HepG2 (cell line): ENCODE results near the gene TBL3. TPM values are rescaled to one million over a fixed set of nuclear protein-coding genes. Genes with fewer than 3 reads are reported as not detected.
A peak's percentile ranks its signal among the peaks of the same experiment; 100 is the strongest.

Experiments
- DBP ChIP-seq: sonication (generic); formaldehyde crosslinking; IDR thresholded peaks from 2 replicates; pipeline ENCODE4 v1.4.0; 2020; ENCODE audit warnings: missing genetic modification reagents; ENCODE audit errors: not compliant biosample characterization
- E2F1 ChIP-seq: sonication (generic); formaldehyde crosslinking; IDR thresholded peaks from 2 replicates; pipeline ENCODE4 v1.5.0; 2020; ENCODE audit warnings: missing genetic modification reagents
- EEA1 ChIP-seq: sonication (generic); formaldehyde crosslinking; IDR thresholded peaks from 2 replicates; pipeline ENCODE4 v1.5.1; 2020; ENCODE audit warnings: mild to moderate bottlenecking, missing genetic modification reagents, borderline replicate concordance
- ETV5 ChIP-seq: IDR thresholded peaks from 2 replicates; pipeline ENCODE4 v1.6.1; 2018; ENCODE audit warnings: missing biosample characterization, missing genetic modification reagents, inconsistent platforms, borderline replicate concordance
- FOXO1 ChIP-seq: sonication (generic); formaldehyde crosslinking; IDR thresholded peaks from 2 replicates; pipeline ENCODE4 v1.4.0; 2020; ENCODE audit warnings: missing genetic modification reagents
- GATAD2A ChIP-seq: IDR thresholded peaks from 2 replicates; pipeline ENCODE4 v1.6.1; 2016
- KLF6 ChIP-seq: IDR thresholded peaks from 2 replicates; pipeline ENCODE4 v1.8.0; 2016; ENCODE audit warnings: missing biosample characterization, missing genetic modification reagents
- KMT2B ChIP-seq: IDR thresholded peaks from 2 replicates; pipeline ENCODE4 v1.6.1; 2016; ENCODE audit warnings: missing genetic modification reagents, missing compliant biosample characterization
- NR0B2 ChIP-seq: sonication (generic); formaldehyde crosslinking; IDR thresholded peaks from 2 replicates; pipeline ENCODE4 v1.4.0; 2020; ENCODE audit warnings: mild to moderate bottlenecking, missing genetic modification reagents
- ONECUT2 ChIP-seq: sonication (generic); formaldehyde crosslinking; IDR thresholded peaks from 2 replicates; pipeline ENCODE4 v1.4.0; 2020; ENCODE audit warnings: missing genetic modification reagents
- SOX13 ChIP-seq, 3 experiments: fragments of 450-650 bp in 1 of 3; sonication (generic) in 1 of 3; formaldehyde crosslinking in 1 of 3; IDR thresholded peaks in 2 of 3; conservative IDR thresholded peaks in 1 of 3; 2 replicates each; pipeline versions ENCODE4 v1.5.0 to v1.6.1; 2016 to 2020; ENCODE audit warnings: antibody characterized with exemption in 1 of 3, mild to moderate bottlenecking in 1 of 3, missing compliant biosample characterization in 1 of 3, missing genetic modification reagents in 1 of 3, moderate library complexity in 1 of 3
- THRA ChIP-seq: sonication (generic); formaldehyde crosslinking; IDR thresholded peaks from 2 replicates; pipeline ENCODE4 v1.4.0; 2020; ENCODE audit warnings: missing genetic modification reagents, borderline replicate concordance
- UBTF ChIP-seq: sonication (generic); formaldehyde crosslinking; IDR thresholded peaks from 2 replicates; pipeline ENCODE4 v1.4.0; 2020; ENCODE audit warnings: mild to moderate bottlenecking, missing genetic modification reagents
- ZMAT5 ChIP-seq: sonication (generic); formaldehyde crosslinking; IDR thresholded peaks from 2 replicates; pipeline ENCODE4 v1.5.0; 2020; ENCODE audit warnings: mild to moderate bottlenecking, low read depth, missing genetic modification reagents, borderline replicate concordance
- ZNF24 ChIP-seq: fragments of 450-650 bp; IDR thresholded peaks from 2 replicates; pipeline ENCODE4 v1.6.1; 2017; ENCODE audit warnings: antibody characterized with exemption, mild to moderate bottlenecking
- ZNF256 ChIP-seq: sonication (generic); formaldehyde crosslinking; conservative IDR thresholded peaks from 2 replicates; pipeline ENCODE4 v1.4.0; 2020; ENCODE audit warnings: missing genetic modification reagents
- ZNF761 ChIP-seq: sonication (generic); formaldehyde crosslinking; conservative IDR thresholded peaks from 2 replicates; pipeline ENCODE4 v1.4.0; 2020; ENCODE audit warnings: mild to moderate bottlenecking, missing genetic modification reagents
- ZNF782 ChIP-seq: sonication (generic); formaldehyde crosslinking; IDR thresholded peaks from 2 replicates; pipeline ENCODE4 v1.4.0; 2020; ENCODE audit warnings: missing genetic modification reagents, mild to moderate bottlenecking, borderline replicate concordance
- ZUFSP ChIP-seq: sonication (generic); formaldehyde crosslinking; IDR thresholded peaks from 2 replicates; pipeline ENCODE4 v1.9.0; 2021; ENCODE audit warnings: missing genetic modification reagents, mild to moderate bottlenecking, borderline replicate concordance
- polyA plus RNA-seq, 8 experiments: library from polyadenylated mRNA; depleted of rRNA in 3 of 8; stranded (reverse) in 7 of 8; unstranded in 1 of 8; fragments of >200 nt; fragmentation: Illumina TruSeq in 4 of 8; extraction: Trizol in 4 of 8; gene quantifications; 2 replicates each; pipeline versions ENCODE4 v1.2.1 to v1.2.3, GENCODE V29; 2011 to 2016; ENCODE audit warnings: low read depth in 4 of 8, missing spikeins in 1 of 8, mixed read lengths in 1 of 8; ENCODE audit not compliant: insufficient read depth in 1 of 8
- total RNA-seq, 5 experiments: library from RNA; depleted of rRNA; stranded (reverse); fragments of >200 nt; fragmentation: Illumina TruSeq; extraction: Trizol; gene quantifications; 2 replicates each; pipeline ENCODE4 v1.2.3, GENCODE V29; 2016; ENCODE audit warnings: low read depth in 1 of 5

TBL3 gene
- total and polyA plus RNA-seq, 2 of the 13 experiments (the other 11 are each of a cell fraction or from before 2014, with no cell fraction given): 16.8 to 38.0 TPM

- no peak for TF ChIP-seq ZNF24
- TF ChIP-seq ETV5 (CRISPR knock-in tag): peak; percentile 26; the same call in 1 of the 2 replicates
- peak; percentile 67; the same call in 1 of the 2 replicates for TF ChIP-seq E2F1 (CRISPR knock-in tag)
- TF ChIP-seq ZMAT5 (CRISPR knock-in tag): no peak
- peak; percentile 79; the same call in 1 of the 2 replicates for TF ChIP-seq EEA1 (CRISPR knock-in tag)
- peak; percentile 52 for TF ChIP-seq THRA (CRISPR knock-in tag)
- TF ChIP-seq KMT2B (CRISPR knock-in tag): no peak
- TF ChIP-seq ZNF256 (CRISPR knock-in tag): peak; percentile 83
- TF ChIP-seq UBTF: peak; percentile 68; the same call in 1 of the 2 replicates
- no peak for TF ChIP-seq ONECUT2 (CRISPR knock-in tag)
- peak; percentile 70; the same call in 1 of the 2 replicates for TF ChIP-seq FOXO1 (CRISPR knock-in tag)
- peak; percentile 54; the same call in 1 of the 2 replicates for TF ChIP-seq ZNF782
- no peak for TF ChIP-seq SOX13 (IDR thresholded peaks at IDR 0.05)
- 0 out of 4 replicates have a peak, but pooled peaks of 1 of the 2 experiments have one; percentile 27 for TF ChIP-seq SOX13 (CRISPR knock-in tag; conservative IDR thresholded peaks at IDR 0.05 in 1 of 2, IDR thresholded peaks at IDR 0.05 in 1 of 2)
- peak; percentile 9; the same call in 1 of the 2 replicates for TF ChIP-seq GATAD2A (CRISPR knock-in tag)
- TF ChIP-seq ZUFSP (CRISPR knock-in tag): no peak
- peak; percentile 78 for TF ChIP-seq KLF6 (CRISPR knock-in tag)
- TF ChIP-seq NR0B2 (CRISPR knock-in tag): peak; percentile 79; the same call in 1 of the 2 replicates
- peak; percentile 92; the same call in 1 of the 2 replicates for TF ChIP-seq ZNF761
- no peak for TF ChIP-seq DBP (CRISPR knock-in tag)
Measured at GRCh38 chr16:1929578-1930337, 42.1 kb upstream of the TBL3 start (continued).
